Measurements from ENCODE around the gene CLN3.
"Not testable (repeated sequence)": the region's sequence is repeated elsewhere in the genome, so short reads cannot be mapped to it uniquely, and the experiment has no call there.

CLN3 gene

DNA sequence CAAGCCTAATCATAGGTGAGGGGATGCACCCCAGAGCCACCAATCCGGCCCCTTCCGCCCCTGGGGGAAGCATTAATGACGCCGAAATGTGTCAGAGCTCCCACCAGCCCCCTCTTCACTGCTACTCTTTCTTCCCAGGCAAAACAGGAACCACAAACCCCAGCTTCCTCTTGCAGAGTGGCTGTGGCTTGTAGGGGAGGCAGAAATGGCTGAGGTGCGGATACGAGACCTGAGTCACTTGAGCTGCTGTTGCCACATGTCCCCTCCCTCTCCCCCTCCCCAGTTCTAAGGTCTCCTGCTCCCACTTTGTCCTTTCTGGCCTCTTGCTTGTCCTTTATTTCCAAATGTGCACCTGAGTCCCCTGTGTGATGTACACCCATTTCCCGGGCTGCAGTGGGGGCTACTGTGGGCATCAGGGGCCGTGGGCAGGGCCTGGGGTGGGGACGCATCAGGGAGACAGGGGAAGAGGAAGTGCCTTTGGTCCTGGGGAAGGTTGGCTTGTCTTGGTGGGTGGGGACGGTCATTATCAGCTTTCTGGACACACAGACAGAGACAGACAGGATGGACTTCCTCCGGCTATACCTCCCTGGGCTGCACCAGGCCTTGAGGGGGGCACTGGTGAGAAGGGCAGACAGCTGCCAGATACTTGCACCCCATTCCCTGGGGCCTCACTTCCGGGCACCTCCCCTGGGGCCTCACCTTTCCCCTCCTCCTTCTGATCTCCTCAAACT lies 2.4 kb upstream of the CLN3 start, which contains the start of gene APOBR:
Gene APOBR (plus strand): TSS at position 523 of the 731 bp plus-strand sequence. CDS start 39 bp downstream, at position 562.
- no peak for DNase-seq

DNA sequence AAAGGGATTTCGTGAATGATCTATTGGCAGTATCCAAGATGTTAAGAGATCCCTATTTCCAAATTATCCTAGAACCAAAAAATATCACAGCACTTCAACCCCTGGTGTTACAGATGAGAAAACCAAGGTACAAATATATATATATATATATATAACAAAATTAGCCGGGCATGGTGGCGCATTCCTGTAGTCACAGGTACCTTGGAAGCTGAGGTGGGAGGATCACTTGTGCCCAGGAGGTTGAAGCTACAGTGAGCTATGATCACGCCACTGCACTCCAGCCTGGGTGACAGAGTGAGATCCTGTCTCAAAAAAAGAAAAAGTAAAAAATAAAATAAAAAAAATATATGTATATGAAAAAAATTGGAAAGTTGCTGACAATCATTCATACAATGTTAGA lies 637 bp upstream of the CLN3 start:
- DNase-seq, result no peak

DNA sequence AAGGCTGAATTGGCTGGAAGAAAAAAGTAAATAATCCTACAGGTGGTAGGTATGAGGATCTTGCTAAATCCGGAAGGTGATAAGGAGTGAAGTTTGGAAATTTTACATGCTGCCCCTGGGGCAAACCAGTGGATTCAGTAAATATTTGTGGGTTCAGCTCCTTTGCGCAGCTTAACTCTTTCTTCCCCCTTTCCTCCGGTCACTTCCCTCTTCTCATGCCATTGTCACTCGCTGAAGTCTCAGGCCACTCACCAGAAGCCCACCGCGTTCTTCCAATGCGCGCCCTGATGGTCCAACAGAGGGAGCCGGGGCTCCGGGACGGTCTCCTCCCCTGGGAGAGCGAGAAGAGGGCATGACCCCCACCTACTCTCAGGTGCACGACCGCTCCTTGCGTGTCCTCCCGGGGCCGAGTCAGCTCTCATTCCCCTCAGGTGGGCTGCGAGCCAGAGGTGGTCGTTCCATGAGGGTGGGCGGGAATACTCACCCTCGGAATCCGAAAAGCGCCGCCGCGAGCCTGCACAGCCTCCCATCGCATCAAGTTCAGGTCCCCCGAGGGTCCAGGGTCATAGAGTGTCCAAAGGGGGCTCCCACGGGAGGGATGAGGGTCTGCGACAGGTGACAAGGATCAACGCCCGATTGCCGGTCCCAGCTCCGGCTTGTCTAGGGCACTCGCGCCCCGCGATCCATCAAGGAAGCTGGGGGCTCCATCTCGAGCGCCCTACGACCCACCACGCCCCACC lies 474 bp downstream of the CLN3 start:
- peak; percentile 2 for DNase-seq

DNA sequence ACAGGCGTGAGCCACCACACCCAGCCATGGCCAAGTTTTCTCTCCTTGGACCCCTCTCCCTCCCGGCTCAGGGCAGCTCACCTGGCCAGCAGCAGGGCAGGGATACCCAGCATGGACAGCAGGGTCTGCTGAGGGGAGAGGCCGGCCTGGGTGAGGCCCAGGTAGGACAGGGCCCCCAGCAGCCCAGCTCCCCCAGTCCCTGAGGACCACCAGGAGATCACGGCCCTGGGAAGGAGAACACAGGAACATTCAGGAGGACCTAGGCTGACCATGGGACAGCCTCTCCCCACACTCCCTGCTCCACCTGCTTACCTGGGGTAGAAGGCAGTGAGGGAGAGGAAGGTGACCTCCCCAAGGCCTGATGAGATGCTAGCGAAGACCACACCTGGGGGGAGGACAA lies 5.6 kb downstream of the CLN3 start:
- DNase-seq, result no peak

DNA sequence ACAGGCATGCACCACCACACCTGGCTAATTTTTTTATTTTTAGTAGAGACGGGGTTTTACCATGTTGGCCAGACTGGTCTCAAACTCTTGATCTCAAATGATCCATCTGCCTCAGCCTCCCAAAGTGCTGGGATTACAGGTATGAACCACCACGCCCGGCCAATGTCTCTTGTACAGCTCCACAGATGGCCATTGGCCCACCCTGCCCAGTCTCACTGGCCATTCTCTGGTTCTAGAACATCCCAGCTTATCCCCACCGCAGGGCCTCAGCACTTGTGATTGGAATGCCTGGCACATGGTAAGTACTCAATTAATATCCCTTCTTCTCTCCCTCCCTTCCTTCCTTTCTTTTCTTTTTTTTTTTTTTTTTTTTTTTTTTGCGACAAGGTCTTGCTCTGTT lies 8.5 kb downstream of the CLN3 start:
- DNase-seq, result not testable (repeated sequence)

DNA sequence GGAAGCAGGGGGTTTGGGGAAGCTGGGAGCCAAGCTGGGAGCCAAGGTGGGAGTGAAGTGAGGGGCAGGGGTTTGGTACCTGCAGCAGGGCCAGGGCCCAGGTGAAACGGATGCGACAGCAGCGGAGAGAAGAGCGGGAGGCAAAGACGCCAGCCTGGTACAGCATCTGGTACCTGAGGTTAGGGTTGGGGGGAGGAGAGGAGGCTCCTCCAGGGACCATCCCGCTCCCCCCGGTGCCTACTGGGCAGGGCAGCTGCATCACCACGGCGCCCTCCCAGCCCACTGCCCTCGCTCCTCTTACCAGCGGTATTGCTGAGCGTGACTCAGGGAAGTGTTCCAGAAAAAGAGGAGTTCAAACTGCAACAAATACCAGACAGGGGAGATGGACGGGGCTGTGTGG lies 9.8 kb downstream of the CLN3 start:
- no peak for DNase-seq

DNA sequence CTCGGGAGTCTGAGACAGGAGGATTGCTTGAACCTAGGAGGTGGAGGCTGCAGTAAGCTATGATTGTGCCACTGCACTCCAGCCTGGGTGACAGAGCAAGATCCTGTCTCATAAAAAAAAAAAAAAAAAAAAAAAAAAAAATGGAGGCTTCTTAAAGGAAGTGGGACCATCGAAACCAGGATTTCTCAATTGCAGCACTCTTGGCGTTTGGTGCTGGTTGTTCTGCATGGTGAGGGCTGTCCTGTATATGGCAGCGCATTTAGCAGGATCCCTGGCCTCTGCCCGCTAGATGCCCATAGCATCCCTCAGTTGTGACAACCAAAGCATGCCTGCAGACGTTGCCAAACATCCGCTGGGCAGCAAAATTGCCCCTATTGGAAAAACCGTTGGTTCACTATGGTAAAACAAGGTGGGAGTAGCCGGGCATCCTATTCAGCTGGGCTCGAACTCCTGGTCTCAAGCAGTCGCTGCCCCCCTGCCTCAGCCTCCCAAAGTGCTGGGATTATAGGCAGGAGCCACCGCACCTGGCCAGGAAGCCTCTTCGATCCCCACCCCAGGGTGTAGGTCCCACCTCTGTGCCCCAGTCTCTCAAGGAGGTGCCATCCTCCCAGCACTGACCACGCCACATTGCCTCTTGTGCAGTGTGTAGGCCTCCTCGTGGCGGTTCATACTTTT lies 13.2 kb downstream of the CLN3 start:
- no peak for DNase-seq

DNA sequence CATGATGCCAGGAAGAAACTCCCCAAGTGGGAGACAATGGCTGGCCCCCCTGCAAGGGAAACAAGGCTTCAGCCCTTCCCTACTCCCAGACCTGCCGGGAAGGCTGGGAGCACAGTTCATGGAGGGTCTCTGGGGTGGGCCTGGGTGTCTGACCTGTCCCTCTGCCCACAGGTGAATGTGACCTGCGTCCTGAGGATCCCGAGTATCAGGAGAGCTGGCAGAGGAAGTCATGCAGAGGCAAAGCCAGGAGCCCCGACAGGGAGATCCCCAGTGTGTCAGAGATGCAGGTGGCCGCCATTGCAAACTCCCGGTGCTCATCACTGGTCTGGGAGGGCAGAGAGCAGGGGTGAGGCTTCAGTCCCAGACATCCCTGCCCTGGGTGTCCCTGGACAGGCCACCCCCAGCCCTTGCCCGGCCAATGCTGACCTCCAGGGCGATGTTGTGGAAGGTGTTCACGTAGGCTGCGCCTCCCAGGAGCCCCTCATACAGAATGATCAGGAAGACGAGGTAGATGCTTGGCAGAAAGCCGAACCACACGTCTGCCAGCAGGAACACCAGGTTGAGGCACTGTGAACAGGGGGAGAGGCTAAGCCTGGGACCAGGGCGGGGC lies 14.5 kb downstream of the CLN3 start:
- no peak for DNase-seq

DNA sequence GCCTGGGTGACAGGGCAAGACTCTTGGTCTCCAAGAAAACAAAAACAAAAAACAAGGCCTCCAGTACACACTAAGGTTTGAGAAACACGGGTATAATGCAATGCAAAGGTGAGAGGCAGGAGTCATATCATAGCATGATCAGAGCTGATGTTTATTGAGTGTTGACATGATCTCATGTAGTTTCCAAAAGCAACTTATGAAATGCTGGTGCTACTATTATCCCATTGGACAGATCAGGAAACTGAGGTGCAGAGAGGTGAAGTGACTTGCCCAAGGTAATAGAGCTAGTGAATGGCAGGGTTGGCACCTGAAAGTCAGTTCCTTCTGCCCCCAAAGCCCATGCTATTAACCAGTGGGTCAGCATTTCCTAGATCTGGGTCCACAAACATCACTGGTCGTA lies 16.7 kb downstream of the CLN3 start:
- no peak for DNase-seq

DNA sequence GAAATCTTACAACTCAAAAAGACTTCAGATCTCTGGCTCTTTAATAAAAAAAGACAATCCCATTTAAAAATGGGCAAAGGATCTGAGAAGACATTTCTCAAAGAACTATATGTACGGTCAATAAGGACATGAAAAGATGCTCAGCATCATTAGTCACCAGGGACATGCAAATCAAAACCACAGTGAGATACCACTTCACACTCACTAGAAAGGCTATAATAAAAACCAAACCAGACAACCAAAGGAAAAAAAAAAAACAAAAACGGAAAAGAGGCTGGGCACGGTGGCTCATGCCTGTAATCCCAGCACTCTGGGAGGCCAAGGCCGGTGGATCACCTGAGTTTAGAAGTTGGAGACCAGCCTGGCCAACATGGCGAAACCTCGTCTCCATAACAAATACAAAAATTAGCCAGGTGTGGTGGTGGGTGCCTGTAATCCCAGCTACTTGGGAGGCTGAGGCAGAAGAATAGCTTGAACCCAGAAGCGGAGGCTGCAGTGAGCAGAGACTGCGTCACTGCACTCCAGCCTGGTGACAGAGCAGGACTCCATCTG lies 18.1 kb downstream of the CLN3 start:
- no peak for DNase-seq

DNA sequence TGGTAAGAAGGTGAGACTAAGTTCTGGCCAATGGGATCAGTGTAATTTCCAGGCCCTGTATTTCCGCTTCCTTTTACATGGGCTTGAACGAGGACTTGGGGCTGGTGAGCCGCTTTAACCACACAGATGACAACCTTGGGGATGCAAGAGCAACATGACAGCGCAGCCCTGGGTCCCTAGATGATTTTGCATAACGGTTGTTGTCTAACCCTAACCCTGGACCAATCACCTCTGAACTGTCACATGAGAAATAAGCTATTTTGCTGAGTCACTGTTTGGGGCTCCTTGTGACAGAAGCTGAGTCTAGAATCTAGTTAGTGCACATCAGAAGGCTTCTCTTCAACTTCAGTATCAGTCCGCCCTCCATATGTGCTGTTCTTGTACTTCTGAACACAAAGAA lies 44.8 kb downstream of the CLN3 start:
- DNase-seq, result not testable (repeated sequence)

DNA sequence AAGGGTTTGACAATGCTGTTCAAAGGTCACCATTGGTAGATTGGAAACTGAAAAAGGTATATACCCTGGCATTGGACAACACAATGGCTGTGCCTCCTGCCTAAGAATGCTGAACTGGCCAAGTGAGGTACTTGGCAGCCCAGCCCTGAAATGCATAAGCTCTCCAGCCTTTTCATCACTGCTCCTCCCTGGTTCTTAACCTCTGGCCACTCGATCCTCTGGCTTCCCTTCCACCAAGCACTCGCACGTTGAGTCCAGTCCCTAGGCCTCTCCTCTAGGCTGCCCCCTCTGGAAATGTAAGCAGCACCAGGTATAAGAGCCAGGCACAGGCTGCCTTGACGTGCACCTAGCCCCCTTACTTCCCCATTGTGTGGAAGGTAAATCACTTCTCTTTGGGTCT lies 45.5 kb downstream of the CLN3 start:
- not testable (repeated sequence) for DNase-seq

DNA sequence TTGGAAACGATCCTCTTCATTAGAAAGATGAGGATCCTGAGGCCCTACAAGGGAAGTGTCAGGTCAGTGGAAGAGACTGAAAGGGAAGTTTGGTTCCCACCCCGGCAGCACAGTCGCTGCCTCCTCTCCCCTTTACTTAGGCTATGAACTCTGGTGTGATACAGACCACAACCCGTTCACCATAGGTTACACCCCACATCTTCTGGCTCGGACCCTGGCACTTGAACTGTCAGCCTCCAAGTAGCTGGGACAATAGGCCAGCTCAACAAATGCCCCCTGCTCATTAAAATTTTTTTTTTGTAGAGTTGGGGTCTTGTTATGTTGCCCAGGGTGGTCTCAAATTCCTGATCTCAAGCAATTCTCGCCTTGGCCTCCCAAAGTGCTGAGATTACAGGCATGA lies 47.9 kb downstream of the CLN3 start:
- not testable (repeated sequence) for DNase-seq

DNA sequence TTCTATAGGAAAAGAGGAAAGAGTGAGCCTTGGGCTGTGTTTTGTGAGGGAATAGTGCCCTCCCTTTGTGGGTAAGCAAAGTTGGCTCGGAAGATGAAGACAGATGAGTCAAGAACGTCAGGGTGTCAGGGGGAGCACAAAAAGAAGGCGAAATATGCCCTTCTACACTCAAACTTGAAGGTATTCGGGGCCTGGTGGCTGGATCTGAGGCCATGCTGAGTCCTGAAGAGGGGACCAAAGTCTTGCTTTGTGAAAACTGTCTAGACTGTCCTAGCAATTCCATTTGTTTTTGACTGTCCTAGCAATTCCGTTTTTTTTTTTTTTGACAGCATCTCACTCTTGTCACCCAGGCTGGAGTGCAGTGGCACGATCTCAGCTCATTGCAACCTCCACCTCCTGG lies 53.0 kb downstream of the CLN3 start:
- DNase-seq, result not testable (repeated sequence)

DNA sequence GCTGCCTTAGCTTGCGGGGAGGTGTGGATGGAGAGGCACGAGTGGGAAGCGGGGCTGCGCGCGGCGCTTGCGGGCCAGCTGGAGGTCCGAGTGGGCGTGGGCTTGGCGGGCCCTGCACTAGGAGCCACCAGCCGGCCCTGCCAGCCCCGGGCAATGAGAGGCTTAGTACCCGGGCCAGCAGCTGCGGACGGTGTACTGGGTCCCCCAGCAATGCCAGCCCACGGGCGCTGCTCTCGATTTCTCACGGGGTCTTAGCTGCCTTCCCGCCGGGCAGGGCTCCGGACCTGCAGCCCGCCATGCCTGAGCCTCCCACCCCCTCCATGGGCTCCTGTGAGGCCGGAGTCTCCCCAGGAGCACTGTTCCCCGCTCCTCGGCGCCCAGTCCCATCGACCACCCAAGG lies 56.5 kb downstream of the CLN3 start:
- not testable (repeated sequence) for DNase-seq

Data from amniotic stem cell (primary cell).